DOHH2 (cell line): ENCODE measurements around the gene TRAPPC5.

ENCODE experiments used
- CTCF ChIP-seq: fragments of 200-600 bp; sonication (generic); IDR thresholded peaks from one replicate; pipeline ENCODE4 v1.5.1; 2014; ENCODE audit warnings: antibody characterized with exemption, mild to moderate bottlenecking, low read depth, low read length; ENCODE audit not compliant: poor library complexity, severe bottlenecking
- EZH2phosphoT487 ChIP-seq: fragments of 200-600 bp; sonication (generic); IDR thresholded peaks from 2 replicates; pipeline ENCODE4 v1.6.1; 2017; ENCODE audit warnings: borderline replicate concordance, mild to moderate bottlenecking, antibody characterized with exemption, low read length, moderate library complexity, mixed read lengths

- TF ChIP-seq CTCF, result no peak
- no peak for TF ChIP-seq EZH2phosphoT487
Observed at GRCh38 chr19:7647156-7647555, 33.5 kb upstream of the TRAPPC5 start.
